ENCODE data around the gene PTOV1.

DNA sequence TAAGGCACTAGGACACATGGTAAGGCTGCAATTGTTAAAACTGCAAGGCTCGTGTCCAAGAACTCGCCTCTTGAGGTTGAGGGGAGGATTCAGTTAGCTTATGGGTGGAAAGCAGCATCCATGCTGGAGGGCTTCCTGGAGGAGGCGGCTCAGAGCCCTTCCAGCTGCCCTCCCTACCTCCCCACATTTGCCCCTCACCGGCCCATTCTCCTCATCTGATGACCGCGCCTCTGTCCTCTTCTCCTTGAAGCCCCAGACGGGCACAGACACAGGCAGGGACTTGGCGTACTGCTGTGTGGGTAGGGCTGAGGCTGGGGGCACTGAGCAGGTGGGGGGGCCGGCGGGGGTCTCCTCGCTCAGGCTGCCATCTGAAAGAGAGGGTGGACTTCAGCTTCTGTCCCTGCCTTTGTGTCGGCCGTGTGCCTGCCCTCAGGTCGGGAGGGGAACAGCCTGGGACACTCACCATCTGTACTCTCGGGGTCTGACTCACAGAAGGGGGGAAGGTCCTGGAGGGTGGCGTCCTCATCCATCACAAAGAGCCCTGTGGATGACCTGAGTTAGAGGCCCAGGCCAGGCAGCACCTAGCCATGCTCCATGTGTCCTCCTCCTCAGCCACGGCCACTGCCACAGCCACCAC lies 20.5 kb downstream of the PTOV1 start:
- TF ChIP-seq, protein P1, sequence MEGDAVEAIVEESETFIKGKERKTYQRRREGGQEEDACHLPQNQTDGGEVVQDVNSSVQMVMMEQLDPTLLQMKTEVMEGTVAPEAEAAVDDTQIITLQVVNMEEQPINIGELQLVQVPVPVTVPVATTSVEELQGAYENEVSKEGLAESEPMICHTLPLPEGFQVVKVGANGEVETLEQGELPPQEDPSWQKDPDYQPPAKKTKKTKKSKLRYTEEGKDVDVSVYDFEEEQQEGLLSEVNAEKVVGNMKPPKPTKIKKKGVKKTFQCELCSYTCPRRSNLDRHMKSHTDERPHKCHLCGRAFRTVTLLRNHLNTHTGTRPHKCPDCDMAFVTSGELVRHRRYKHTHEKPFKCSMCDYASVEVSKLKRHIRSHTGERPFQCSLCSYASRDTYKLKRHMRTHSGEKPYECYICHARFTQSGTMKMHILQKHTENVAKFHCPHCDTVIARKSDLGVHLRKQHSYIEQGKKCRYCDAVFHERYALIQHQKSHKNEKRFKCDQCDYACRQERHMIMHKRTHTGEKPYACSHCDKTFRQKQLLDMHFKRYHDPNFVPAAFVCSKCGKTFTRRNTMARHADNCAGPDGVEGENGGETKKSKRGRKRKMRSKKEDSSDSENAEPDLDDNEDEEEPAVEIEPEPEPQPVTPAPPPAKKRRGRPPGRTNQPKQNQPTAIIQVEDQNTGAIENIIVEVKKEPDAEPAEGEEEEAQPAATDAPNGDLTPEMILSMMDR (IDR thresholded peaks at IDR 0.05): no peak
- TF ChIP-seq ZFX (IDR thresholded peaks at IDR 0.05; ENCODE audit: borderline replicate concordance): no peak

Measured in 22Rv1 (cell line).